A549 (cell line): ENCODE data around the gene PSPN. TPM values are rescaled to one million over a fixed set of nuclear protein-coding genes. Genes with fewer than 3 reads are reported as not detected.

Experiments
- ATAC-seq, 2 experiments: fragments of 200-7000 bp in 1 of 2; fragments of >200 bp in 1 of 2; cut with Nextera tagmentation in 1 of 2; cut with Tn5 transposase in 1 of 2; 3 replicates each; pipeline versions ENCODE4 v1.8.0 to v1.9.1; 2018 to 2020; ENCODE audit warnings: mild to moderate bottlenecking in 1 of 2, moderate library complexity in 1 of 2
- CTCF ChIA-PET: fragments of 300-600 bp; sonication (Branson Sonifier 250); formaldehyde crosslinking; extraction: SDS; loops from one replicate; lab custom pipeline; 2021; ENCODE audit warnings: antibody characterized with exemption, inconsistent platforms; lab: Yijun Ruan, JAX
- POLR2A ChIA-PET: fragments of 350-600 bp; formaldehyde crosslinking; extraction: SDS; loops from one replicate; lab custom pipeline; 2021; ENCODE audit warnings: antibody characterized with exemption, inconsistent platforms; lab: Yijun Ruan, JAX
- DNase-seq, 2 experiments: peaks; one replicate each; pipeline versions ENCODE4 v3.0.0 to v3.0.0-alpha.2; 2011 to 2016; ENCODE audit warnings: low read depth in 1 of 2, low spot score in 1 of 2
- FAIRE-seq: peaks from 2 replicates; lab custom pipeline; 2011; peaks lifted over from hg19 to GRCh38; lab: Jason Lieb, UNC
- H3K27ac ChIP-seq, 2 experiments: fragments of >200 bp; sonication (Bioruptor Twin); formaldehyde crosslinking; 3 replicates each; pipeline ENCODE4 v1.5.1; 2016 to 2017
- H3K4me1 ChIP-seq: fragments of >200 bp; sonication (Bioruptor Twin); formaldehyde crosslinking; 3 replicates; pipeline ENCODE4 v1.6.1; 2016
- H3K4me2 ChIP-seq: fragments of >200 bp; sonication (Bioruptor Twin); formaldehyde crosslinking; 3 replicates; pipeline ENCODE4 v1.6.1; 2016
- H3K4me3 ChIP-seq: fragments of >200 bp; sonication (Bioruptor Twin); formaldehyde crosslinking; 3 replicates; pipeline ENCODE4 v1.5.1; 2016
- H3K9me3 ChIP-seq: fragments of >200 bp; sonication (Bioruptor Twin); formaldehyde crosslinking; 3 replicates; pipeline ENCODE4 v1.6.1; 2016
- BHLHE40 ChIP-seq: IDR thresholded peaks from 2 replicates; pipeline ENCODE4 v1.6.1; 2012; ENCODE audit warnings: low read depth, low read length, inconsistent platforms
- CBX2 ChIP-seq: fragments of 200-600 bp; sonication (generic); IDR thresholded peaks from 2 replicates; pipeline ENCODE4 v1.6.1; 2016; ENCODE audit warnings: low read depth, mild to moderate bottlenecking, borderline replicate concordance
- EP300 ChIP-seq, 2 experiments: fragments of >200 bp; sonication (Bioruptor Twin); formaldehyde crosslinking; IDR thresholded peaks; 2 replicates in 1 of 2; 3 replicates in 1 of 2; pipeline ENCODE4 v1.6.1; 2016 to 2017
- FOXS1 ChIP-seq: fragments of 250-450 bp; sonication (Bioruptor Pico); IDR thresholded peaks from 2 replicates; pipeline ENCODE4 v1.5.0; 2020; ENCODE audit warnings: mild to moderate bottlenecking, moderate library complexity
- HOXA7 ChIP-seq: fragments of 250-450 bp; sonication (Bioruptor Pico); IDR thresholded peaks from 2 replicates; pipeline ENCODE4 v1.5.0; 2020; ENCODE audit warnings: mild to moderate bottlenecking, moderate library complexity
- KDM5A ChIP-seq: fragments of 200-600 bp; sonication (generic); IDR thresholded peaks from 2 replicates; pipeline ENCODE4 v1.6.1; 2016; ENCODE audit warnings: antibody characterized with exemption, mild to moderate bottlenecking
- MAFK ChIP-seq: fragments of 450-650 bp; IDR thresholded peaks from 2 replicates; pipeline ENCODE4 v1.6.1; 2014; ENCODE audit not compliant: partially characterized antibody
- NFE2L2 ChIP-seq: fragments of 150-350 bp; conservative IDR thresholded peaks from 2 replicates; pipeline ENCODE4 v1.6.1; 2014; ENCODE audit warnings: low read length
- POLR2AphosphoS2 ChIP-seq: conservative IDR thresholded peaks from 2 replicates; pipeline ENCODE4 v1.6.1; 2012; ENCODE audit warnings: low read length, improper control_type of control experiment, inconsistent platforms
- SREBF2 ChIP-seq: fragments of 450-650 bp; IDR thresholded peaks from 2 replicates; pipeline ENCODE4 v1.6.1; 2014; ENCODE audit warnings: mild to moderate bottlenecking, moderate library complexity
- ZSCAN20 ChIP-seq: fragments of 250-450 bp; sonication (Bioruptor Pico); IDR thresholded peaks from 2 replicates; pipeline ENCODE4 v1.8.0; 2022; ENCODE audit warnings: mild to moderate bottlenecking, moderate library complexity
- WGBS: methylation state at CpG from one replicate; pipeline ENCODE4 v1.1.6; 2017; ENCODE audit errors: missing lambda C conversion rate; 5-methylcytosine and 5-hydroxymethylcytosine counted together
- polyA plus RNA-seq, 4 experiments: library from polyadenylated mRNA; depleted of rRNA in 3 of 4; stranded (reverse); fragments of >200 nt; fragmentation: RNase III in 1 of 4; extraction: RNeasy Plus Mini Kit Qiagen cat#74134 plus additional on column Dnase treatment in 1 of 4; gene quantifications; 2 replicates in 3 of 4; 3 replicates in 1 of 4; pipeline ENCODE4 v1.2.3, GENCODE V29; 2011 to 2017
- TF ChIP-seq, protein P1 (sequence below): fragments of >200 bp; sonication (Bioruptor Twin); formaldehyde crosslinking; IDR thresholded peaks from 2 replicates; pipeline ENCODE4 v1.6.1; 2016
- TF ChIP-seq, protein P2 (sequence below): fragments of >200 bp; sonication (Bioruptor Twin); formaldehyde crosslinking; IDR thresholded peaks from 3 replicates; pipeline ENCODE4 v1.5.1; 2016
- TF ChIP-seq, protein P3 (sequence below): fragments of 250-450 bp; sonication (Bioruptor Pico); IDR thresholded peaks from 2 replicates; pipeline ENCODE4 v1.5.0; 2020; ENCODE audit warnings: low read depth, mild to moderate bottlenecking, moderate library complexity
- TF ChIP-seq, protein P4 (sequence below): fragments of >200 bp; sonication (Bioruptor Twin); formaldehyde crosslinking; IDR thresholded peaks from 3 replicates; pipeline ENCODE4 v1.6.1; 2016

PSPN gene
- polyA plus RNA-seq, 2 of the 4 experiments (the other 2 are of a cell fraction) = 0.34 to 0.71 TPM

DNA sequence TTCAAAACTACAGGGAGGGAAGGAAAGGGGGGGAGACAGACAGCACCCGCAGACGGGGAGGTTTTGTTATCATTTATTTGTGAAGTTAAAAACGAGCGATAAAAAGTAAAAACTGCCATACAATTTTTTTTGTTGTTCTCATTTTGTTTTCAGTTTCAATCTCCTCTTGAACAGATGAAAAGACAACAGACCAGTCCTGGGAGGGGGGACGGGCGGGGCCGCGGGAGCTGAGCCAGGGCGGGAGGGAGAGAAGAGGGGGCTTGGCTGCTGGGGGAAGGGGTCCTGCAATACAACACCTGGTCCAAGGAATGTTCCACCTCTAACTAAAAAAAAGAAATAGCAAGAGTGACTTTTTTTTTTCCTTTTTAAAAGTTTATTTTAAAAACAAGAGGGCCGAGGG, 37.6 kb upstream of the PSPN start (continued):
- TF ChIP-seq, protein P1, sequence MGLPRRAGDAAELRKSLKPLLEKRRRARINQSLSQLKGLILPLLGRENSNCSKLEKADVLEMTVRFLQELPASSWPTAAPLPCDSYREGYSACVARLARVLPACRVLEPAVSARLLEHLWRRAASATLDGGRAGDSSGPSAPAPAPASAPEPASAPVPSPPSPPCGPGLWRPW = no peak

DNA sequence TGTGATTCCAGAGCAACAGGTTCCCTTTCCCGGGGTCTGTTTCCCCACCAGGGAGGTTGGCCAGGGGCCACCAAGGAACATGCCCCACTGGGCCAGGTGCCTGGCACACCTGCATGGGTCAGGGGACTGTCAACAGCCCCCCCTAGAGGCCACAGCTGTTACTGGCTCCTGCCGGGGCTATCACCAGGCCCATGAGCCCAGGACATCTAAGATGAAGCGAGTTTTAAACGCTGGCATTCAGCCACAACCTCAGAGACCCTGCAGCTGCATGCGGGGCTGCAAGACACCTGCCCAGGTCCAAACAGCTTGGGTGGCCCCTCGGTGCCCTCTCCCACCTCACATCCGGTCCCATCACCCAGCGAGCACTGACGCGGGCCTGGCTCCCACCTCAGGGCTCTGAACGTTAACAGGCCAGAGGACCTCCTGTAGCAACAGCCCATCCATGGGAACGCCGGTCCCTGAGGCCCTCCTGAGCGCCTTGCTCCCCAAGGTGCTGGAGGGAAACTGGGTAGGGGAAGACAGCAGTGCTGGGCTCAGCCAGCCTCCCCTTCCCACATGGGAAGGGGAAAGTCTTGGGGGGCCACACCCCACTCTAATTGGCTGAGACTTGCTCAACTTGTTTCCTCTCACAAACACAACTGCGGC, 36.8 kb upstream of the PSPN start:
- DNase-seq (peak in 1 of 2 experiments; percentile 31), ATAC-seq (peak; percentile 67 to 73; a peak in 4 of 6 replicates), FAIRE-seq (no peak)
- Histone ChIP-seq H3K4me2 (no peak overlapping the region), H3K4me3 (no peak overlapping the region), H3K9me3 (no peaks in the 10 kb centered on the region), H3K27ac (no peak overlapping the region), H3K4me1 (no peaks in the 10 kb centered on the region)
- CTCF ChIA-PET = interaction anchor here (1.1 to 1.3 kb wide), 2 partner anchors 8 to 33 kb away, joined by 4 read pairs; no protein-coding TSS in a partner anchor
- POLR2A ChIA-PET = no interaction called here
- TF ChIP-seq, protein P2, sequence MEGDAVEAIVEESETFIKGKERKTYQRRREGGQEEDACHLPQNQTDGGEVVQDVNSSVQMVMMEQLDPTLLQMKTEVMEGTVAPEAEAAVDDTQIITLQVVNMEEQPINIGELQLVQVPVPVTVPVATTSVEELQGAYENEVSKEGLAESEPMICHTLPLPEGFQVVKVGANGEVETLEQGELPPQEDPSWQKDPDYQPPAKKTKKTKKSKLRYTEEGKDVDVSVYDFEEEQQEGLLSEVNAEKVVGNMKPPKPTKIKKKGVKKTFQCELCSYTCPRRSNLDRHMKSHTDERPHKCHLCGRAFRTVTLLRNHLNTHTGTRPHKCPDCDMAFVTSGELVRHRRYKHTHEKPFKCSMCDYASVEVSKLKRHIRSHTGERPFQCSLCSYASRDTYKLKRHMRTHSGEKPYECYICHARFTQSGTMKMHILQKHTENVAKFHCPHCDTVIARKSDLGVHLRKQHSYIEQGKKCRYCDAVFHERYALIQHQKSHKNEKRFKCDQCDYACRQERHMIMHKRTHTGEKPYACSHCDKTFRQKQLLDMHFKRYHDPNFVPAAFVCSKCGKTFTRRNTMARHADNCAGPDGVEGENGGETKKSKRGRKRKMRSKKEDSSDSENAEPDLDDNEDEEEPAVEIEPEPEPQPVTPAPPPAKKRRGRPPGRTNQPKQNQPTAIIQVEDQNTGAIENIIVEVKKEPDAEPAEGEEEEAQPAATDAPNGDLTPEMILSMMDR = peak; percentile 26; the same call in 1 of the 3 replicates
- no peak for TF ChIP-seq CBX2
- 89% methylated on average over 9 of the region's 15 CpGs for WGBS

DNA sequence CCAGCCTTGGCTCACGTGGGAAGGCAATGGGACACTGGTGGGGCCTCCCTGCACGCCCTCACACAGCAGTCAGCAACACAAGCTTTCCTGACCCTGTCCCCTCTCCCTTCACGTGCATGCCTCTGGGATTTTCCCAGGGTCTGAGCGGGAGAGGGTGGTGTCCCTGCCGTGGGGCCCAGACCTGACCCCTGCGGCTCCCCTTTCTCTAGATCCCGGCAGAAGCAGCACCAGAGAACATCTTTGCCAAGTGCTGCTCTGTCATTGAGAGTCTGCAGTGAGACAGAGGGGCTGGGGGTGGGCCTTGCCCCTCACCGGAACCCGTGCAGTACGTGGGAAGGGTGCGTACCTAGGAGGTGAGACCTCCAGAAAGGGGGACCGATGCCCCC, 36.3 kb upstream of the PSPN start:
- WGBS = 81% methylated on average over 10 of the region's 12 CpGs
- H3K4me3 ChIP-seq = no peak overlapping the region
- H3K4me2 ChIP-seq = no peak overlapping the region
- no peaks in the 10 kb centered on the region for H3K4me1 ChIP-seq
- FAIRE-seq (no peak), ATAC-seq (peak; percentile 15 to 34; a peak in 3 of 6 replicates), DNase-seq (no peak)
- TF ChIP-seq ZSCAN20 (CRISPR knock-in tag) = no peak
- no peak for TF ChIP-seq NFE2L2
- TF ChIP-seq POLR2AphosphoS2 = 0 out of 2 replicates have a peak, but pooled peaks have one; percentile 74
- H3K27ac ChIP-seq = no peak overlapping the region
- no peaks in the 10 kb centered on the region for H3K9me3 ChIP-seq
- ChIA-PET CTCF (interaction anchor here (1.1 to 1.3 kb wide), 2 partner anchors 8 to 33 kb away, joined by 4 read pairs; no protein-coding TSS in a partner anchor), POLR2A (no interaction called here)

DNA sequence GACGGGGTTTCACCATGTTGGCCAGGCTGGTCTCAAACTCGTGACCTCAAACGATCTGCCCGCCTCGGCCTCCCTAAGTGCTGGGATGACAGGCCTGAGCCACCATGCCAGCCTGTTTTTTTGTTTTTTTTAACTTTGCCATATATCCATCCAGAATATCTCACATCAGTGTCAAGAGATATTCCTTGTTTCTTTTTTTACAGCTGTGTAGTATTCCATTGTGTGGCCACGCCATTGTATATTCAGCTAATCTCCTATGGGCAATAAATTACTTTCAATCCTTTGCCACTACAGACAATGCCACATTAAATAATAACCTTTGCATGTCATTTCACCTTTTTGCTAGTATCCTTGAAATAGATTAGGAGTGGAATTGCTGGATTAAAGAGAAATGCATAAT, 33.6 kb upstream of the PSPN start:
- WGBS = 91% methylated on average over 6 of the region's 6 CpGs
- H3K9me3 ChIP-seq = no peaks in the 10 kb centered on the region
- no peak overlapping the region for H3K27ac ChIP-seq
- H3K4me1 ChIP-seq = no peaks in the 10 kb centered on the region
- TF ChIP-seq, protein P3, sequence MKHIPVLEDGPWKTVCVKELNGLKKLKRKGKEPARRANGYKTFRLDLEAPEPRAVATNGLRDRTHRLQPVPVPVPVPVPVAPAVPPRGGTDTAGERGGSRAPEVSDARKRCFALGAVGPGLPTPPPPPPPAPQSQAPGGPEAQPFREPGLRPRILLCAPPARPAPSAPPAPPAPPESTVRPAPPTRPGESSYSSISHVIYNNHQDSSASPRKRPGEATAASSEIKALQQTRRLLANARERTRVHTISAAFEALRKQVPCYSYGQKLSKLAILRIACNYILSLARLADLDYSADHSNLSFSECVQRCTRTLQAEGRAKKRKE (CRISPR knock-in tag) = no peak
- no peak for TF ChIP-seq FOXS1 (CRISPR knock-in tag)
- TF ChIP-seq, protein P1 = no peak
- TF ChIP-seq, protein P4, sequence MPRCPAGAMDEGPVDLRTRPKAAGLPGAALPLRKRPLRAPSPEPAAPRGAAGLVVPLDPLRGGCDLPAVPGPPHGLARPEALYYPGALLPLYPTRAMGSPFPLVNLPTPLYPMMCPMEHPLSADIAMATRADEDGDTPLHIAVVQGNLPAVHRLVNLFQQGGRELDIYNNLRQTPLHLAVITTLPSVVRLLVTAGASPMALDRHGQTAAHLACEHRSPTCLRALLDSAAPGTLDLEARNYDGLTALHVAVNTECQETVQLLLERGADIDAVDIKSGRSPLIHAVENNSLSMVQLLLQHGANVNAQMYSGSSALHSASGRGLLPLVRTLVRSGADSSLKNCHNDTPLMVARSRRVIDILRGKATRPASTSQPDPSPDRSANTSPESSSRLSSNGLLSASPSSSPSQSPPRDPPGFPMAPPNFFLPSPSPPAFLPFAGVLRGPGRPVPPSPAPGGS = no peak
- no peak for TF ChIP-seq MAFK
- no peak for TF ChIP-seq KDM5A
- TF ChIP-seq BHLHE40 = no peak
- no peak for TF ChIP-seq HOXA7 (CRISPR knock-in tag)
- TF ChIP-seq SREBF2 = no peak
- no peak for TF ChIP-seq EP300 (IDR thresholded peaks at IDR 0.05)
- ATAC-seq (no peak), DNase-seq (no peak), FAIRE-seq (no peak)
- CTCF ChIA-PET = interaction anchor here (0.9 kb wide), 1 partner anchor 10 kb away, joined by 3 read pairs; no protein-coding TSS in a partner anchor
- no peak overlapping the region for H3K4me2 ChIP-seq
- no peak overlapping the region for H3K4me3 ChIP-seq
- POLR2A ChIA-PET = interaction anchor here (1.2 kb wide), 1 partner anchor 16 kb away, joined by 4 read pairs; the partner anchor contains the start of gene KHSRP
